PC-9 (cell line): Measurements from ENCODE around the gene CRISPLD2.

ENCODE experiments used
- CTCF ChIP-seq: fragments of 200-600 bp; sonication (generic); conservative IDR thresholded peaks from 2 replicates; pipeline ENCODE4 v1.6.1; 2017; ENCODE audit warnings: mixed run types, antibody characterized with exemption, mild to moderate bottlenecking, moderate library complexity
- EZH2 ChIP-seq: fragments of 200-600 bp; sonication (generic); IDR thresholded peaks from 2 replicates; pipeline ENCODE4 v1.8.0; 2017; ENCODE audit warnings: antibody characterized with exemption, low read depth

DNA sequence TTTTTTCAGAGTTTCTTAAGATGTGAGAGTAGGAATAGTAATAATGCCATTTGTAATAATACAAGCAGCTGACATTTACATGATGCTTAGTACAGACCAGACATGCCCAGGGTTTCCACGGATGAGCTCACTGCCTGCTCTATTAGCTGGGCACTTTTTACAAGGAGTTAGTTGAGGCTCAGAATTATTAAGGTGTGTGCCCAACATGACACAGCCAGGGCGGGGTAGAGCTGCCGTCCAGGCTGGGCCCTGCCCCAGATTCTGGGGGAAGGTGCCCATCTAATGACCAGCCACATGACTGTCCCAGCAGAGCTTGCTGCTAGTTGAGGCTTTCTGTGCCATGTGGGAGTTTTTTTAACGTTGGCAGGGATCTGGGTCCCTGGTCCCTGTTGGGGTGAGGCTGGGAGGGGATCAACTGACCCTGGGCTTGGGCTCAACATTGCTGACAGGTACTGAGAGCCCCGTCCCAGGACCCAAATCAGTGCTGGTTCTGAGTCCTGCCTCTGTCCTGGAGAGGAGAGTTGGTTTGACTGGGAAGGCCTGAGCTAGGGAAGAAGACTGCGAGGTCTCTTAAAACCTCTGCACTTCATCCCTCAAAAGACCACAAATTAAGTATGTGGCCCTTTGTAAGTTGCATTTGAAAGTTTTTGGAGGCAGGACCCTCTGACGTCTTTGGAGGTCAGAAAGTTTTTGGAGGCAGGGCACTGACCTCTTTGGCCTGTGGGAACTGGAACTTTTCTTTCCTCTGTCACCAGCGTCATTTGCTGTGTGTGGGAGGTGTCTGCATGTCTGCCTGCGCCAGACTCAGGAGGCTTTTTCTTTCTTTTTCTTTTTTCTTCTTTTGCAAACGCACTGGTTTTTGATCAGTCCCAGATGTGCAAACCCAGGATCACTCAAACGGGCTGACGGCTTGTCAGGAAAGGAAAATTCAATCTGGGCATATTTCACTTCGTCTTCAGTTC lies 2.2 kb downstream of the CRISPLD2 start:
- TF ChIP-seq CTCF = no peak
- no peak for TF ChIP-seq EZH2
